Neutrophil (primary cell): ENCODE results near the gene MDM2.
"Not testable (repeated sequence)": the region's sequence is repeated elsewhere in the genome, so short reads cannot be mapped to it uniquely, and the experiment has no call there.

Experiments used
- H3K27ac ChIP-seq: fragments of 200-600 bp; sonication (generic); 2 replicates; pipeline ENCODE4 v1.5.1; 2016; ENCODE audit warnings: mild to moderate bottlenecking, moderate library complexity
- H3K27me3 ChIP-seq: fragments of 200-600 bp; sonication (generic); 2 replicates; pipeline ENCODE4 v1.6.0; 2016; ENCODE audit warnings: mild to moderate bottlenecking
- H3K36me3 ChIP-seq: fragments of 200-600 bp; sonication (generic); 2 replicates; pipeline ENCODE4 v1.5.1; 2017
- H3K4me1 ChIP-seq, 2 experiments: fragments of 200-600 bp in 1 of 2; sonication (generic) in 1 of 2; 1 replicate in 1 of 2; 2 replicates in 1 of 2; pipeline versions ENCODE4 v1.5.1 to v1.6.1; 2013 to 2016; ENCODE audit warnings: low read depth in 1 of 2, low read length in 1 of 2, mild to moderate bottlenecking in 1 of 2, moderate library complexity in 1 of 2; ENCODE audit not compliant: control insufficient read depth in 1 of 2, insufficient read depth in 1 of 2
- H3K4me3 ChIP-seq, 2 experiments: fragments of 200-600 bp in 1 of 2; sonication (generic) in 1 of 2; 1 replicate in 1 of 2; 2 replicates in 1 of 2; pipeline ENCODE4 v1.5.1; 2013 to 2016; ENCODE audit warnings: low read depth in 1 of 2, low read length in 1 of 2, mild to moderate bottlenecking in 1 of 2, moderate library complexity in 1 of 2
- H3K9me3 ChIP-seq: fragments of 200-600 bp; sonication (generic); 2 replicates; pipeline ENCODE4 v1.5.1; 2016
- TF ChIP-seq, protein P1 (sequence below): fragments of 200-600 bp; sonication (generic); IDR thresholded peaks from 2 replicates; pipeline ENCODE4 v1.5.1; 2016; ENCODE audit warnings: antibody characterized with exemption

The MDM2 gene

DNA sequence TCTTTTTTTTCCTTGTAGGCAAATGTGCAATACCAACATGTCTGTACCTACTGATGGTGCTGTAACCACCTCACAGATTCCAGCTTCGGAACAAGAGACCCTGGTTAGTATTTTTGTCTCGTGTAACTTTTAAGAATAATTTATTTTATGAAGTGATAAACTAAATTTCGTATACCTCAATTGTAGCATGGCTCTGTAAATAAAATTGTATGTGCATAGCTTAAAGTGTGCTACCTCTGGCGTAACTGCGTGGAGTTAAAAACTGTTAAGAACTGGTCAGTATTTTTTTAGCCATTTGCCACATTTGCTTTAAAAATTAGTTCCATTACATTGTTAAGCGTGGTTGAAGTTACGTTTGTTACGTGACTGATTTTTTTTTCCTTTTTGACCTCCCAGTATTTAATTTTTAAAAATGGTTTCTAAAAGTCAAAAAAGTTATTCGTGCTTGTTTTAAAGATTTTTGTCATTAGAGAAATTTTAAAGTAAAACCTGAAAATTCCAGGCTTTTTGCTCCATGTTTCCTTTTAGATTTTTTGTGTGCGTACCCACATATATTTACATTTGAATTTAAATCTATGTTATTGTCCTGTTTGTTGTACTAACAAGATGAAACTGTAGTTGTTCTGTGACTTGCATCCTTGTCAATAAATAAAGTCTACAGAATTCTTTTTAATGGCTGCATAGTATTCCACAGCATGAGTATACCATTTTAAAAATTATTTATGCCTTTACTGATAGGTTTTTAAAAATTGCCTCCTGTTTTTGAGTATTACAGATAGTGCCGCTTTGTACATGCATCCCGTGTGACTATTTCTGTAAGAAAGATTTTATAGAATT, 1.4 kb downstream of the MDM2 start:
- Histone ChIP-seq H3K27me3 (no peaks in the 10 kb centered on the region), H3K9me3 (no peaks in the 10 kb centered on the region), H3K27ac (peak overlapping the region; percentile 97), H3K4me1 (peaks cover 17 to 18% of the 10 kb centered on the region in 2 experiments), H3K4me3 (peak overlapping the region; percentile 88 to 97), H3K36me3 (peaks cover 38% of the 10 kb centered on the region)
- TF ChIP-seq, protein P1, sequence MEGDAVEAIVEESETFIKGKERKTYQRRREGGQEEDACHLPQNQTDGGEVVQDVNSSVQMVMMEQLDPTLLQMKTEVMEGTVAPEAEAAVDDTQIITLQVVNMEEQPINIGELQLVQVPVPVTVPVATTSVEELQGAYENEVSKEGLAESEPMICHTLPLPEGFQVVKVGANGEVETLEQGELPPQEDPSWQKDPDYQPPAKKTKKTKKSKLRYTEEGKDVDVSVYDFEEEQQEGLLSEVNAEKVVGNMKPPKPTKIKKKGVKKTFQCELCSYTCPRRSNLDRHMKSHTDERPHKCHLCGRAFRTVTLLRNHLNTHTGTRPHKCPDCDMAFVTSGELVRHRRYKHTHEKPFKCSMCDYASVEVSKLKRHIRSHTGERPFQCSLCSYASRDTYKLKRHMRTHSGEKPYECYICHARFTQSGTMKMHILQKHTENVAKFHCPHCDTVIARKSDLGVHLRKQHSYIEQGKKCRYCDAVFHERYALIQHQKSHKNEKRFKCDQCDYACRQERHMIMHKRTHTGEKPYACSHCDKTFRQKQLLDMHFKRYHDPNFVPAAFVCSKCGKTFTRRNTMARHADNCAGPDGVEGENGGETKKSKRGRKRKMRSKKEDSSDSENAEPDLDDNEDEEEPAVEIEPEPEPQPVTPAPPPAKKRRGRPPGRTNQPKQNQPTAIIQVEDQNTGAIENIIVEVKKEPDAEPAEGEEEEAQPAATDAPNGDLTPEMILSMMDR, result no peak

- H3K36me3 ChIP-seq, result peaks cover 44% of the 10 kb centered on the region
- not testable (repeated sequence) for H3K27ac ChIP-seq, H3K27me3 ChIP-seq, H3K4me3 ChIP-seq, H3K9me3 ChIP-seq
- peaks cover 18 to 20% of the 10 kb centered on the region in 2 experiments for H3K4me1 ChIP-seq
Observed at GRCh38 chr12:68810027-68810389, 2.0 kb downstream of the MDM2 start.

- not testable (repeated sequence) for H3K9me3 ChIP-seq, H3K27ac ChIP-seq, H3K4me3 ChIP-seq, H3K27me3 ChIP-seq
- peaks cover 54% of the 10 kb centered on the region for H3K36me3 ChIP-seq
- peaks cover 16 to 17% of the 10 kb centered on the region in 2 experiments for H3K4me1 ChIP-seq
Observed at GRCh38 chr12:68811573-68811972, 3.6 kb downstream of the MDM2 start.

DNA sequence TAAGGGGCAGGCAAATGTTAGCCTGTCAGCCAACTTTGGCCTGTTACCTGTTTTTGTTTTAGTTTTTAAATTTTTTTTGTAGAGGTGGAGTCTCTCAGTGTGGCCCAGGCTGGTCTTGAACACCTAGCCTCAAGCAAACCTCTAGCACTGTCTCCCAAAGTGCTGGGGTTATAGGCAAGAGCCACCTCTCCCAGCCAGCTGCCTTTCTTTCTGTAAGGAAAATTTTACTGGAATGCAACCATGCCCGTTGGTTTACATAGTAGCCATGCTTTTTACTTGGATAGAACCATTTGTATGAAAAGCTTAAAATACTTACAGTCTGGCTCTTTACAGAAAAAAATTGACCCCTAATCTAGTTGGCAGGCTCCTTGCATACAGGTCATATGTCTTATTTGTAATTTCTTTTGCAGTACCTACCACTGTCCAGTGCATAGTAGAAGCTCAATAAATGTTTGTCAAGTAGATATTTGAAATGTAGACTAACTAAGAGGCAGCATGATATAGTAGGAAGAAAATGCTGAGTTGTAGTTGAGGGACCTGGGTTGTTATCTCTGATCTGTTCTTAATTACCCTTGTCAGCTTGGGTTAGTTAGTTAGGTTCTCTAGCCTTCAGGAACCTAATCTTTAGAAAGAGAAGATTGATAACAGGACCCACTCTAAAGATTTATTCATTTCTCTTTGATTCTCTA, 4.7 kb downstream of the MDM2 start:
- H3K27ac ChIP-seq, result peak overlapping the region; percentile 6

DNA sequence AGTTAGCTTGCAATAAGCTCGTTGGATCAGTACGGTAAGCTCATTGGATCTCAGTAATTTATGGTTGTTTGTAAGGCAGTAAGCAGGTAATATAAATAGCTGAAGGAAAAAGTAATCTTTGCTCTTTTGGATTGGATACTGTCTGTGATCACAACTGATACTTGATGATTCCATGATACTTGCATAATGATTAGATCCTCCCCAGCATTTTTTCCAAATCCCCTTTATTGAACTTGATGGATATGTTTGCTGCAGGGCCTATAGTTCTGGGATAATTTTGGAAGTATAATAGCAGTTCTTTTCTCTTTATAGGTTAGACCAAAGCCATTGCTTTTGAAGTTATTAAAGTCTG, 5.2 kb downstream of the MDM2 start:
- Histone ChIP-seq H3K9me3 (no peaks in the 10 kb centered on the region), H3K4me1 (peaks cover 7 to 10% of the 10 kb centered on the region in 2 experiments), H3K27ac (peak overlapping the region; percentile 6), H3K4me3 (no peak overlapping the region), H3K36me3 (peaks cover 71% of the 10 kb centered on the region), H3K27me3 (no peaks in the 10 kb centered on the region)
- TF ChIP-seq, protein P1, result no peak

More for the DNA sequence above, 4.7 kb downstream of the MDM2 start:
- H3K4me1 ChIP-seq, result peaks cover 7 to 10% of the 10 kb centered on the region in 2 experiments
- peaks cover 66% of the 10 kb centered on the region for H3K36me3 ChIP-seq
- no peaks in the 10 kb centered on the region for H3K27me3 ChIP-seq
- TF ChIP-seq, protein P1, result no peak
- H3K4me3 ChIP-seq, result no peak overlapping the region
- no peaks in the 10 kb centered on the region for H3K9me3 ChIP-seq

DNA sequence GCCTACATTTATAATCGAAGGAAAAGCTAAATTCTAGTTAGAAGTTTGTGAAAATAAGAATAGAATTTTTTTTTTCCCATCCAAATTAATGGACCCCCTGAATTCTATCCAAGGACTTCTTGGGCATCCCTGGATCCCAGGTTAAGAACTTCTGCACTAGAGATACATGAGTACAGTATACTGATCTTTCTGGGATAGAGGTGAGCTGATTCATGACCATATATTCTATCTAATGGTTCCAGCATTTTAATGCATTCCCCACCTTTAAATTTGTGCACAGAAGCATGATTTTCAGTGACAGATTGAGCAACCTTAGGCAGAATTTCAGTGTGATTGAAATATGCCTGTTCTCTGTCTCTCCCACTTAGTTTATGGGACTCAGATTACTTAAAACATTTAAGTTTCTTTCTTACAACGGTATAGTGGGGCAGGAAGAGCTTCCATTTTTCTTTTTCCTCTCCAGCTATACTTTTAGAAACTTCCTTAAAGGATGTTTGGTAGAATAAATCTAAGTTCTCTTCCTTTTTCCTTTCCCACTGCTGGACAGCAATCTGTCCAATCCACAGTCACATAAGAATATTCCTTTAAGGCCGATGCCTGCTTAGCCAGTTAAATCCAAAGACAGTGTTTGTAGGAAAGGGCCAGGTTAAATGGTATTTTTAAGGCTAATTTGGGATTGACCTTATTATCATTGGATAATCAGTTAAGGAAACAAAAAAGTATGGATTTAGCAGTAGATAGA, 6.7 kb downstream of the MDM2 start:
- TF ChIP-seq, protein P1, result no peak
- H3K27me3 ChIP-seq, result no peaks in the 10 kb centered on the region
- peaks cover 82% of the 10 kb centered on the region for H3K36me3 ChIP-seq
- H3K27ac ChIP-seq, result peak overlapping the region; percentile 43
- no peak overlapping the region for H3K4me3 ChIP-seq
- H3K9me3 ChIP-seq, result no peaks in the 10 kb centered on the region
- H3K4me1 ChIP-seq, result peaks cover 0 to 3% of the 10 kb centered on the region in 2 experiments
